Calu3 (cell line): ENCODE results near the gene PSME1. TPM values are rescaled to one million over a fixed set of nuclear protein-coding genes. Genes with fewer than 3 reads are reported as not detected.
A peak's percentile ranks its signal among the peaks of the same experiment; 100 is the strongest.

ENCODE experiments used
- BruUV-seq: library from RNA; stranded (reverse); fragments of 400-500 nt; replicated peaks from 2 replicates; lab custom pipeline; 2021; lab: Mats Ljungman, UMichigan
- CTCF ChIA-PET: fragments of 300-600 bp; sonication (Branson Sonifier 250); formaldehyde crosslinking; loops from one replicate; lab custom pipeline; 2022; ENCODE audit warnings: antibody characterized with exemption; lab: Charles Lee
- DNase-seq: peaks from one replicate; pipeline ENCODE4 v3.0.0; 2022
- H3K27ac Mint-ChIP-seq: one replicate; pipeline ENCODE4 v1.8.0; 2022; ENCODE audit warnings: mixed read lengths; ENCODE audit not compliant: unreplicated experiment
- H3K27me3 Mint-ChIP-seq: one replicate; pipeline ENCODE4 v1.8.0; 2022; ENCODE audit warnings: mixed read lengths; ENCODE audit not compliant: unreplicated experiment
- H3K36me3 Mint-ChIP-seq: one replicate; pipeline ENCODE4 v1.8.0; 2022; ENCODE audit warnings: mild to moderate bottlenecking, moderate library complexity, mixed read lengths; ENCODE audit not compliant: insufficient read depth, unreplicated experiment
- H3K4me1 Mint-ChIP-seq: one replicate; pipeline ENCODE4 v1.8.0; 2022; ENCODE audit warnings: mild to moderate bottlenecking, low read depth, mixed read lengths; ENCODE audit not compliant: unreplicated experiment
- H3K4me3 Mint-ChIP-seq: one replicate; pipeline ENCODE4 v1.8.0; 2022; ENCODE audit warnings: mild to moderate bottlenecking, low read depth, moderate library complexity, mixed read lengths; ENCODE audit not compliant: unreplicated experiment
- H3K9me3 Mint-ChIP-seq: one replicate; pipeline ENCODE4 v1.8.0; 2022; ENCODE audit warnings: low read depth, mixed read lengths; ENCODE audit not compliant: unreplicated experiment
- CTCF ChIP-seq: fragments of 200-600 bp; IDR thresholded peaks from one replicate; pipeline ENCODE4 v1.8.0; 2022; ENCODE audit warnings: antibody characterized with exemption; ENCODE audit not compliant: unreplicated experiment
- intact Hi-C: fragments of 100-400 bp; cut with micrococcal nuclease; formaldehyde crosslinking; loops from one replicate; pipeline ENCODE4 v1.10.0; 2022; ENCODE audit not compliant: unreplicated experiment
- microRNA-seq: library from miRNA; unstranded; fragments of <30 nt; microRNA quantifications from one replicate; pipeline ENCODE4 v1.2.0, GENCODE V29; 2022
- total RNA-seq: library from RNA; stranded (reverse); gene quantifications from 2 replicates; pipeline ENCODE4 v1.2.3, GENCODE V29; 2022

Gene PSME1
- total RNA-seq, 1 experiment from 2014 or later: 259 TPM

GRCh38 chr14:24187539-24187915, 51.5 kb downstream of the PSME1 start:
- no peak for TF ChIP-seq CTCF
- H3K27ac Mint-ChIP-seq: peak overlapping the region; percentile 76

More at GRCh38 chr14:24187539-24187915, 51.5 kb downstream of the PSME1 start:
- Mint-ChIP-seq H3K4me3 (peak overlapping the region; percentile 88), H3K4me1 (peaks cover 22% of the 10 kb centered on the region), H3K36me3 (peaks cover 71% of the 10 kb centered on the region), H3K9me3 (no peaks in the 10 kb centered on the region), H3K27me3 (no peaks in the 10 kb centered on the region)
- BruUV-seq: no TSS peak
- intact Hi-C loops: no loop called here
- CTCF ChIA-PET: no interaction called here
- no peak for DNase-seq

Small RNAs within 50 kb of the gene (microRNA-seq; reads per million reads assigned to microRNA genes)
- gene MIR7703: not detected

Other genes with a start within 250 kb of the PSME1 start
- 15.7 and 19.0 TPM in 2 replicates for gene DHRS4, start 182.4 kb upstream of the PSME1 start, total RNA-seq
- gene DHRS4L2, start 147.3 kb upstream of the PSME1 start, total RNA-seq: 10.5 and 12.0 TPM in 2 replicates
- gene CARMIL3, start 84.2 kb upstream of the PSME1 start, total RNA-seq: 0.33 and 0.42 TPM in 2 replicates
- gene CPNE6, start 64.6 kb upstream of the PSME1 start, total RNA-seq: not detected in 2 replicates
- gene PCK2, start 41.9 kb upstream of the PSME1 start, total RNA-seq: 38.0 and 43.6 TPM in 2 replicates
- gene DCAF11, start 21.4 kb upstream of the PSME1 start, total RNA-seq: 58.2 and 63.4 TPM in 2 replicates
- 1.8 and 2.3 TPM in 2 replicates for gene NRL, start 21.2 kb upstream of the PSME1 start, total RNA-seq
- 0.47 and 0.98 TPM in 2 replicates for gene FITM1, start 5.5 kb upstream of the PSME1 start, total RNA-seq
- gene EMC9, start 5.4 kb downstream of the PSME1 start, total RNA-seq: 38.0 and 39.2 TPM in 2 replicates
- gene PSME2, start 10.4 kb downstream of the PSME1 start, total RNA-seq: 288 and 359 TPM in 2 replicates
- 95.9 and 103 TPM in 2 replicates for gene RNF31, start 11.3 kb downstream of the PSME1 start, total RNA-seq
- 124 and 184 TPM in 2 replicates for gene IRF9, start 25.1 kb downstream of the PSME1 start, total RNA-seq
- gene REC8, start 35.9 kb downstream of the PSME1 start, total RNA-seq: 37.5 and 42.7 TPM in 2 replicates
- gene IPO4, start 52.6 kb downstream of the PSME1 start, total RNA-seq: 82.6 and 86.4 TPM in 2 replicates
- gene TM9SF1, start 59.2 kb downstream of the PSME1 start, total RNA-seq: 68.0 and 70.9 TPM in 2 replicates
- 0.47 TPM in 1 of 2 replicates, not detected in the other for gene TSSK4, start 69.5 kb downstream of the PSME1 start, total RNA-seq
- gene CHMP4A, start 77.3 kb downstream of the PSME1 start, total RNA-seq: 53.2 and 60.8 TPM in 2 replicates
- 7.4 and 8.9 TPM in 2 replicates for gene MDP1, start 79.9 kb downstream of the PSME1 start, total RNA-seq
- 192 and 198 TPM in 2 replicates for gene NEDD8, start 96.2 kb downstream of the PSME1 start, total RNA-seq
- gene GMPR2, start 96.7 kb downstream of the PSME1 start, total RNA-seq: 61.3 and 63.4 TPM in 2 replicates
- 38.3 and 40.4 TPM in 2 replicates for gene TINF2, start 106.4 kb downstream of the PSME1 start, total RNA-seq
- gene TGM1, start 127.0 kb downstream of the PSME1 start, total RNA-seq: 4.5 and 7.5 TPM in 2 replicates
- gene RABGGTA, start 135.4 kb downstream of the PSME1 start, total RNA-seq: 35.3 and 42.2 TPM in 2 replicates
- 18.6 and 19.7 TPM in 2 replicates for gene DHRS1, start 163.6 kb downstream of the PSME1 start, total RNA-seq
- 35.9 and 40.2 TPM in 2 replicates for gene NOP9, start 163.7 kb downstream of the PSME1 start, total RNA-seq
- 0.17 TPM in 1 of 2 replicates, not detected in the other for gene CIDEB, start 171.8 kb downstream of the PSME1 start, total RNA-seq
- gene LTB4R2, start 173.9 kb downstream of the PSME1 start, total RNA-seq: 19.3 and 25.8 TPM in 2 replicates
- gene LTB4R, start 175.3 kb downstream of the PSME1 start, total RNA-seq: 13.4 and 18.7 TPM in 2 replicates
- gene ADCY4, start 198.9 kb downstream of the PSME1 start, total RNA-seq: 3.0 and 3.4 TPM in 2 replicates
- 11.0 and 12.6 TPM in 2 replicates for gene RIPK3, start 203.8 kb downstream of the PSME1 start, total RNA-seq
- gene NFATC4, start 232.0 kb downstream of the PSME1 start, total RNA-seq: 10.7 and 12.8 TPM in 2 replicates